ENCODE results near the gene SELENOO. TPM values are rescaled to one million over a fixed set of nuclear protein-coding genes. Genes with fewer than 3 reads are reported as not detected.
"Not testable (repeated sequence)": the region's sequence is repeated elsewhere in the genome, so short reads cannot be mapped to it uniquely, and the experiment has no call there.

Gene SELENOO
- total RNA-seq, 4 donors from 2014 or later: 27.4 to 66.1 (median 36.1) TPM

- Histone ChIP-seq H3K4me3 (no peak overlapping the region), H3K36me3 (no peaks in the 10 kb centered on the region), H3K4me1 (peaks cover 18% of the 10 kb centered on the region), H3K9me3 (no peaks in the 10 kb centered on the region), H3K27me3 (peaks cover 30% of the 10 kb centered on the region), H3K27ac (no peak overlapping the region)
- 58% methylated on average over 11 of the region's 11 CpGs for WGBS
- DNase-seq (ENCODE audit: low spot score in 2 of 2): no peak
- TF ChIP-seq POLR2A (IDR thresholded peaks at IDR 0.05) (no peak), CTCF (IDR thresholded peaks at IDR 0.05) (no peak), EP300 (IDR thresholded peaks at IDR 0.05) (no peak), POLR2AphosphoS5 (IDR thresholded peaks at IDR 0.05) (no peak)
Observed at GRCh38 chr22:50167689-50168489, 32.9 kb upstream of the SELENOO start.

GRCh38 chr22:50168490-50169180, 32.2 kb upstream of the SELENOO start:
- H3K4me1 ChIP-seq: peaks cover 18% of the 10 kb centered on the region
- peaks cover 28% of the 10 kb centered on the region for H3K27me3 ChIP-seq
- not testable (repeated sequence) for H3K27ac ChIP-seq; DNase-seq (ENCODE audit: low spot score in 2 of 2); H3K4me3 ChIP-seq; H3K36me3 ChIP-seq; H3K9me3 ChIP-seq
- WGBS: 75% methylated on average over 5 of the region's 5 CpGs

GRCh38 chr22:50169181-50169759, 31.5 kb upstream of the SELENOO start:
- Histone ChIP-seq H3K4me3 (peak overlapping the region; percentile 72), H3K27ac (no peak overlapping the region), H3K27me3 (peaks cover 32% of the 10 kb centered on the region), H3K36me3 (no peaks in the 10 kb centered on the region), H3K9me3 (no peaks in the 10 kb centered on the region), H3K4me1 (peaks cover 18% of the 10 kb centered on the region)
- 23% methylated on average over 29 of the region's 36 CpGs for WGBS
- TF ChIP-seq POLR2A (IDR thresholded peaks at IDR 0.05) (no peak), EP300 (IDR thresholded peaks at IDR 0.05) (no peak), CTCF (IDR thresholded peaks at IDR 0.05) (no peak), POLR2AphosphoS5 (IDR thresholded peaks at IDR 0.05) (no peak)
- DNase-seq (ENCODE audit: low spot score in 2 of 2): peak in 1 of 2 donors; percentile 55

GRCh38 chr22:50169774-50170341, 31.0 kb upstream of the SELENOO start:
- Histone ChIP-seq H3K9me3 (no peaks in the 10 kb centered on the region), H3K36me3 (no peaks in the 10 kb centered on the region), H3K27me3 (peaks cover 37% of the 10 kb centered on the region), H3K27ac (no peak overlapping the region), H3K4me3 (peak overlapping the region; percentile 72), H3K4me1 (peaks cover 18% of the 10 kb centered on the region)
- no peak for DNase-seq (ENCODE audit: low spot score in 2 of 2)
- TF ChIP-seq POLR2A (IDR thresholded peaks at IDR 0.05) (no peak), POLR2AphosphoS5 (IDR thresholded peaks at IDR 0.05) (no peak), CTCF (IDR thresholded peaks at IDR 0.05) (no peak), EP300 (IDR thresholded peaks at IDR 0.05) (no peak)
- WGBS: 0% methylated on average over 17 of the region's 70 CpGs

GRCh38 chr22:50170453-50171318, 30.1 kb upstream of the SELENOO start, which contains the start of gene PANX2:
PANX2 (plus strand) TSS chr22:50170731; CDS start chr22:50170731, 0 bp downstream.
- Histone ChIP-seq H3K4me1 (peaks cover 18% of the 10 kb centered on the region), H3K36me3 (no peaks in the 10 kb centered on the region), H3K4me3 (peak within 1 kb of the TSS; percentile 72), H3K9me3 (no peaks in the 10 kb centered on the region), H3K27ac (no peak within 1 kb of the TSS), H3K27me3 (peaks cover 38% of the 10 kb centered on the region)
- TF ChIP-seq EP300 (IDR thresholded peaks at IDR 0.05): no peak
- no peak for TF ChIP-seq CTCF (IDR thresholded peaks at IDR 0.05)
- no peak for TF ChIP-seq POLR2A (IDR thresholded peaks at IDR 0.05)
- TF ChIP-seq POLR2AphosphoS5 (IDR thresholded peaks at IDR 0.05): no peak
- DNase-seq (ENCODE audit: low spot score in 2 of 2): no peak
- WGBS: 34% methylated on average over 26 of the region's 105 CpGs
